ENCODE data around the gene TMEM63B.

- TF ChIP-seq CTCF (IDR thresholded peaks at IDR 0.05) (no peak), POLR2A (IDR thresholded peaks at IDR 0.05) (no peak), EP300 (IDR thresholded peaks at IDR 0.05) (no peak)
These were observed 52.3 kb downstream of the TMEM63B start for GRCh38 chr6:44179648-44180047.
